ENCODE data around the gene MUC5B. TPM values are rescaled to one million over a fixed set of nuclear protein-coding genes. Genes with fewer than 3 reads are reported as not detected.

MUC5B gene
- total and polyA plus RNA-seq, 8 donors, result 0.06 to 33.4 (median 0.27) TPM

DNA sequence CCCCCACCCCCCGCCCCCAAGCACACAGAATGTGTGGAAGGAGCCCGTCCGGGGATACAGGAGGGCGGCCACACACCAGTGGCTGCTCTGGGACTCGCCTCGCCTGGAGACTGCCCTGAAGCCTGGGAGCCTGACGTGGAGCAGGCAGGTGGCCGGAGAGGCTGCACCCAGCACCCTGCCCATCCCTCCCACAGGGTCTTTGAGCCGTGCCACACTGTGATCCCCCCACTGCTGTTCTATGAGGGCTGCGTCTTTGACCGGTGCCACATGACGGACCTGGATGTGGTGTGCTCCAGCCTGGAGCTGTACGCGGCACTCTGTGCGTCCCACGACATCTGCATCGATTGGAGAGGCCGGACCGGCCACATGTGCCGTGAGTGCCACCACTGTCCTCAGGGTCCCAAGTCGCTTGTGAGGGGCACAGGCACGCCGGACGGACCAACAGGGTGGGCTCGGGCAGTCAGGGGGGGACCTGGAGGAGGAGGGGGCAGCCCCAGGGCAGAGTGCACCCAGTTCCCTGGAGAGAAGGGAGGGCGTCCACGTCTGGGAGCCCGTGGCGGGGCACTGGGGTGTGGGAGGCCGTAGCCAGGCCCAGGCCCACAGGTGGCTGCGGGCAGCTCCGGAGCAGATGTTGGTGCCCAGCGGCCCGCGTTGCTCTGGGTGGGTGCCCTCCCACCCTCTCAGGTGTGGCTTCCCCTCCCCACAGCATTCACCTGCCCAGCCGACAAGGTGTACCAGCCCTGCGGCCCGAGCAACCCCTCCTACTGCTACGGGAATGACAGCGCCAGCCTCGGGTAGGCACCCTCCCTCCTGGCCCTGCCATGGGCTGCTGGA lies 27.0 kb upstream of the MUC5B start:
- ATAC-seq (no peak), DNase-seq (peak in 2 of 4 donors; percentile 18 to 76)
- Histone ChIP-seq H3K4me3 (no peak overlapping the region), H3K27me3 (peaks cover 0 to 72% of the 10 kb centered on the region in 2 donors), H3K4me1 (no peaks in the 10 kb centered on the region), H3K36me3 (no peaks in the 10 kb centered on the region), H3K9me3 (no peaks in the 10 kb centered on the region), H3K27ac (no peak overlapping the region)
- TF ChIP-seq, protein P1, sequence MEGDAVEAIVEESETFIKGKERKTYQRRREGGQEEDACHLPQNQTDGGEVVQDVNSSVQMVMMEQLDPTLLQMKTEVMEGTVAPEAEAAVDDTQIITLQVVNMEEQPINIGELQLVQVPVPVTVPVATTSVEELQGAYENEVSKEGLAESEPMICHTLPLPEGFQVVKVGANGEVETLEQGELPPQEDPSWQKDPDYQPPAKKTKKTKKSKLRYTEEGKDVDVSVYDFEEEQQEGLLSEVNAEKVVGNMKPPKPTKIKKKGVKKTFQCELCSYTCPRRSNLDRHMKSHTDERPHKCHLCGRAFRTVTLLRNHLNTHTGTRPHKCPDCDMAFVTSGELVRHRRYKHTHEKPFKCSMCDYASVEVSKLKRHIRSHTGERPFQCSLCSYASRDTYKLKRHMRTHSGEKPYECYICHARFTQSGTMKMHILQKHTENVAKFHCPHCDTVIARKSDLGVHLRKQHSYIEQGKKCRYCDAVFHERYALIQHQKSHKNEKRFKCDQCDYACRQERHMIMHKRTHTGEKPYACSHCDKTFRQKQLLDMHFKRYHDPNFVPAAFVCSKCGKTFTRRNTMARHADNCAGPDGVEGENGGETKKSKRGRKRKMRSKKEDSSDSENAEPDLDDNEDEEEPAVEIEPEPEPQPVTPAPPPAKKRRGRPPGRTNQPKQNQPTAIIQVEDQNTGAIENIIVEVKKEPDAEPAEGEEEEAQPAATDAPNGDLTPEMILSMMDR (IDR thresholded peaks at IDR 0.05), result no peak
- intact Hi-C loops (cut with DNase I), result no loop called here

- TF ChIP-seq, protein P1 (IDR thresholded peaks at IDR 0.05), result no peak
Measured at GRCh38 chr11:1196516-1197391, 26.1 kb upstream of the MUC5B start.

DNA sequence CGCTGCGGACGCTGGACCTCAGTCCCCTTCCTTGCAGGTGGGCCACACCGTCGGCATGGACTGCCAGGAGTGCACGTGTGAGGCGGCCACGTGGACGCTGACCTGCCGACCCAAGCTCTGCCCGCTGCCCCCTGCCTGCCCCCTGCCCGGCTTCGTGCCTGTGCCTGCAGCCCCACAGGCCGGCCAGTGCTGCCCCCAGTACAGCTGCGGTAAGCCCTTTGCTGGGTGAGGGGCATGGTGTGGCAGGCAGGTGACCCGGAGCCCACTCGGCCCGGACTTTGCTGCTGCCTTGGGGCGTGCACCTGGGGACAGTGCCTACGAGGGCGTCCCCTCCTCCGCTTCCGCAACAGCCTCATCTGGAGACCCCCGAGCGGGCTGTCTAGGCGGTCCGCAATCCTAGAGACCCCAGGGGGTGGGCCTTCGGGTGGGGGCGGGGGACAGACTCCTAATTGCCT lies 25.4 kb upstream of the MUC5B start:
- TF ChIP-seq, protein P1 (IDR thresholded peaks at IDR 0.05), result no peak
- no peaks in the 10 kb centered on the region for H3K9me3 ChIP-seq
- H3K4me3 ChIP-seq, result no peak overlapping the region
- intact Hi-C loops (cut with DNase I), result no loop called here
- H3K4me1 ChIP-seq, result no peaks in the 10 kb centered on the region
- no peak overlapping the region for H3K27ac ChIP-seq
- peak in 2 of 4 donors; percentile 21 to 80 for DNase-seq
- no peak for ATAC-seq
- H3K36me3 ChIP-seq, result no peaks in the 10 kb centered on the region
- H3K27me3 ChIP-seq, result peaks cover 0 to 78% of the 10 kb centered on the region in 2 donors

More at GRCh38 chr11:1196516-1197391, 26.1 kb upstream of the MUC5B start:
- intact Hi-C loops (cut with DNase I), result no loop called here
- ATAC-seq (no peak), DNase-seq (peak in 2 of 4 donors; percentile 22 to 71)
- no peaks in the 10 kb centered on the region for H3K4me1 ChIP-seq
- no peak overlapping the region for H3K4me3 ChIP-seq
- no peaks in the 10 kb centered on the region for H3K36me3 ChIP-seq
- H3K27ac ChIP-seq, result no peak overlapping the region
- peaks cover 0 to 72% of the 10 kb centered on the region in 2 donors for H3K27me3 ChIP-seq
- H3K9me3 ChIP-seq, result no peaks in the 10 kb centered on the region

DNA sequence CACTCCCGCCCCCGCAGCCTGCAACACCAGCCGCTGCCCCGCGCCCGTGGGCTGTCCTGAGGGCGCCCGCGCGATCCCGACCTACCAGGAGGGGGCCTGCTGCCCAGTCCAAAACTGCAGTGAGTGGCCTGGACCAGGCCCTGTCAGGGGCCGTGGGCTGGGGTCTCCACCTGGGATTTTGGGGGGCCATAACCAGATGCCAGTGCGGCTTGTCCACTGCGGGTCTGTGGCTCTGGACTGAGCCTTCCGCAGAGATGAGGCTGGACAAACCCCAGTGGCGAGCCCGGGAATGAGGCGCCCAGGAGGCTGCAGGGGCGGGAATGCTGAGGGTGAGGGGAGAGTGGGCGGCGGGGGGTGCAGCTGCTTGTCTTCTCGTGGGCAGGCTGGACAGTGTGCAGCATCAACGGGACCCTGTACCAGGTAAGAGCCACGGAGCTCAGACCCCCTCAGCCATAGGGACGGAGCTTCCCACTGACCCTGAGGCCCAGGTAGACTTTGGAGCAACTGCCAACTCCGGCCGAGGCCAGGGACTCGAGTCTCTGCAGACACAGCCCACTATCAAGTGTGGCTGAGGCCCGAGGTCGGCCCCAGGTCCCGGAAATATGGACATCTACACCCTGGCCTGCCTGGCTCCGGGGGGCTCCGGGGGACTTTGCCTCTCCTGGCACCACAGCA lies 24.8 kb upstream of the MUC5B start:
- no peaks in the 10 kb centered on the region for H3K9me3 ChIP-seq
- ATAC-seq, result no peak
- intact Hi-C loops (cut with DNase I), result no loop called here
- DNase-seq, result peak in 2 of 4 donors; percentile 14 to 65
- H3K27ac ChIP-seq, result no peak overlapping the region
- no peak overlapping the region for H3K4me3 ChIP-seq
- H3K27me3 ChIP-seq, result peaks cover 0 to 82% of the 10 kb centered on the region in 2 donors
- H3K36me3 ChIP-seq, result no peaks in the 10 kb centered on the region
- TF ChIP-seq, protein P1 (IDR thresholded peaks at IDR 0.05), result no peak
- H3K4me1 ChIP-seq, result no peaks in the 10 kb centered on the region
